Measurements from ENCODE around the gene ZMYM5. TPM values are rescaled to one million over a fixed set of nuclear protein-coding genes. Genes with fewer than 3 reads are reported as not detected.
A peak's percentile ranks its signal among the peaks of the same experiment; 100 is the strongest.

Gene ZMYM5
- total and polyA plus RNA-seq, 2 of the 13 experiments (the other 11 are each of a cell fraction or from before 2014, with no cell fraction given), result 7.8 to 9.4 TPM

- TF ChIP-seq IKZF5 (CRISPR knock-in tag; IDR thresholded peaks at IDR 0.05), result no peak
- no peak for TF ChIP-seq ZSCAN22 (CRISPR knock-in tag; IDR thresholded peaks at IDR 0.05)
- no peak for TF ChIP-seq BRD4 (CRISPR knock-in tag; IDR thresholded peaks at IDR 0.05)
- peak; percentile 56 for TF ChIP-seq AGO2 (optimal IDR thresholded peaks at IDR 0.05; ENCODE audit: low read depth, low read length)
- peak; percentile 29; the same call in 1 of the 2 replicates for TF ChIP-seq ZBTB33 (CRISPR knock-in tag; IDR thresholded peaks at IDR 0.05)
- TF ChIP-seq SNAPC5 (CRISPR knock-in tag; IDR thresholded peaks at IDR 0.05; ENCODE audit: borderline replicate concordance), result peak; percentile 10; the same call in 1 of the 2 replicates
- TF ChIP-seq ZKSCAN5 (CRISPR knock-in tag; IDR thresholded peaks at IDR 0.05), result no peak
- TF ChIP-seq TBX2 (CRISPR knock-in tag; IDR thresholded peaks at IDR 0.05; ENCODE audit: borderline replicate concordance), result 0 out of 2 replicates have a peak, but pooled peaks have one; percentile 12
- no peak for TF ChIP-seq SP2 (CRISPR knock-in tag; IDR thresholded peaks at IDR 0.05)
- no peak for TF ChIP-seq RAD21 (CRISPR knock-in tag; IDR thresholded peaks at IDR 0.05)
- TF ChIP-seq POLR2A (IDR thresholded peaks at IDR 0.05; ENCODE audit: insufficient read depth in 1 of 2, low read depth in 2 of 2, low read length in 2 of 2), result peak in 1 of 2 experiments; percentile 9; a peak in 1 of 4 replicates
- TF ChIP-seq ZNF33A (CRISPR knock-in tag; IDR thresholded peaks at IDR 0.05; ENCODE audit: borderline replicate concordance), result 0 out of 2 replicates have a peak, but pooled peaks have one; percentile 42
- no peak for TF ChIP-seq REST (IDR thresholded peaks at IDR 0.05; ENCODE audit: borderline replicate concordance in 1 of 2, low read depth in 1 of 2, low read length in 2 of 2)
- TF ChIP-seq REPIN1 (CRISPR knock-in tag; IDR thresholded peaks at IDR 0.05; ENCODE audit: borderline replicate concordance, low read depth), result 0 out of 2 replicates have a peak, but pooled peaks have one; percentile 5
- TF ChIP-seq ZNF430 (CRISPR knock-in tag; IDR thresholded peaks at IDR 0.05), result 0 out of 2 replicates have a peak, but pooled peaks have one; percentile 65
- peak; percentile 74 for TF ChIP-seq ZNF687 (CRISPR knock-in tag; IDR thresholded peaks at IDR 0.05)
- peak; percentile 18; the same call in 1 of the 2 replicates for TF ChIP-seq EED (CRISPR knock-in tag; IDR thresholded peaks at IDR 0.05)
- TF ChIP-seq MATR3 (CRISPR knock-in tag; IDR thresholded peaks at IDR 0.05), result no peak
Measured at GRCh38 chr13:19864024-19864745, 736 bp upstream of the ZMYM5 start (continued).

All from HepG2 (cell line).